Fibroblast of lung (primary cell): ENCODE results near the gene INTS1. TPM values are rescaled to one million over a fixed set of nuclear protein-coding genes. Genes with fewer than 3 reads are reported as not detected.

Source experiments
- DNase-seq, 2 donors: peaks; one replicate each; pipeline versions ENCODE4 v3.0.0 to v3.0.0-alpha.2; 2010; ENCODE audit warnings: low read depth in 2 of 2
- H2AFZ ChIP-seq: 2 replicates; pipeline ENCODE4 v1.5.1; 2012; ENCODE audit warnings: low read length, control low read depth, inconsistent platforms
- H3K27ac ChIP-seq: 2 replicates; pipeline ENCODE4 v1.5.1; 2011; ENCODE audit warnings: low read length, control low read depth; ENCODE audit not compliant: insufficient read depth
- H3K27me3 ChIP-seq: 2 replicates; pipeline ENCODE4 v1.5.1; 2011; ENCODE audit warnings: mild to moderate bottlenecking, low read length; ENCODE audit not compliant: control insufficient read depth, insufficient read depth
- H3K36me3 ChIP-seq: 2 replicates; pipeline ENCODE4 v1.5.1; 2011; ENCODE audit warnings: low read length; ENCODE audit not compliant: control insufficient read depth, insufficient read depth
- H3K4me1 ChIP-seq: 2 replicates; pipeline ENCODE4 v1.5.1; 2011; ENCODE audit warnings: low read length; ENCODE audit not compliant: control insufficient read depth, insufficient read depth; ENCODE audit errors: extremely low read depth
- H3K4me2 ChIP-seq: 2 replicates; pipeline ENCODE4 v1.5.1; 2011; ENCODE audit warnings: low read length, control low read depth; ENCODE audit not compliant: insufficient read depth; ENCODE audit errors: extremely low read depth
- H3K4me3 ChIP-seq, 4 experiments: fragments of 200-600 bp in 1 of 4; sonication (generic) in 1 of 4; replicated peaks in 1 of 4; 2 replicates each; pipeline ENCODE4 v1.5.1; 2011 to 2016; ENCODE audit warnings: low read length in 4 of 4, low read depth in 3 of 4, mild to moderate bottlenecking in 3 of 4, control low read depth in 2 of 4, inconsistent platforms in 1 of 4, mixed read lengths in 1 of 4; ENCODE audit not compliant: insufficient read depth in 1 of 4; ENCODE audit errors: control extremely low read depth in 1 of 4
- H3K79me2 ChIP-seq: 2 replicates; pipeline ENCODE4 v1.5.1; 2012; ENCODE audit warnings: mild to moderate bottlenecking, low read length, inconsistent platforms; ENCODE audit not compliant: control insufficient read depth, insufficient read depth
- H3K9ac ChIP-seq: 2 replicates; pipeline ENCODE4 v1.5.1; 2011; ENCODE audit warnings: mild to moderate bottlenecking, low read length, control low read depth; ENCODE audit not compliant: insufficient read depth
- H3K9me3 ChIP-seq: 2 replicates; pipeline ENCODE4 v1.5.1; 2012; ENCODE audit warnings: low read depth, low read length; ENCODE audit not compliant: control insufficient read depth, insufficient read depth
- H4K20me1 ChIP-seq: 2 replicates; pipeline ENCODE4 v1.5.1; 2011; ENCODE audit warnings: low read length; ENCODE audit not compliant: control insufficient read depth, insufficient read depth; ENCODE audit errors: extremely low read depth
- EZH2 ChIP-seq: IDR thresholded peaks from 2 replicates; pipeline ENCODE4 v1.5.1; 2012; ENCODE audit warnings: low read length, control low read depth, mild to moderate bottlenecking; ENCODE audit errors: missing control alignments
- polyA plus RNA-seq, 2 donors: library from polyadenylated mRNA; depleted of rRNA in 1 of 2; stranded (reverse) in 1 of 2; unstranded in 1 of 2; fragments of >200 nt; gene quantifications; 2 replicates each; pipeline ENCODE4 v1.2.1, GENCODE V29; 2011 to 2012; ENCODE audit warnings: missing spikeins in 1 of 2
- total RNA-seq: library from RNA; depleted of rRNA; stranded (reverse); fragments of >200 nt; gene quantifications from 2 replicates; pipeline ENCODE4 v1.2.1, GENCODE V29; 2014
- TF ChIP-seq, protein P1 (sequence below), 2 donors: IDR thresholded peaks in 1 of 2; conservative IDR thresholded peaks in 1 of 2; 1 replicate in 1 of 2; 2 replicates in 1 of 2; pipeline ENCODE4 v1.5.1; 2011 to 2012; ENCODE audit warnings: low read length in 2 of 2, control low read depth in 1 of 2, inconsistent platforms in 1 of 2, low read depth in 1 of 2, mild to moderate bottlenecking in 1 of 2

The INTS1 gene
- total and polyA plus RNA-seq, 2 donors (not counting 1 experiment from before 2014, with no cell fraction given), result 7.1 to 35.5 TPM

DNA sequence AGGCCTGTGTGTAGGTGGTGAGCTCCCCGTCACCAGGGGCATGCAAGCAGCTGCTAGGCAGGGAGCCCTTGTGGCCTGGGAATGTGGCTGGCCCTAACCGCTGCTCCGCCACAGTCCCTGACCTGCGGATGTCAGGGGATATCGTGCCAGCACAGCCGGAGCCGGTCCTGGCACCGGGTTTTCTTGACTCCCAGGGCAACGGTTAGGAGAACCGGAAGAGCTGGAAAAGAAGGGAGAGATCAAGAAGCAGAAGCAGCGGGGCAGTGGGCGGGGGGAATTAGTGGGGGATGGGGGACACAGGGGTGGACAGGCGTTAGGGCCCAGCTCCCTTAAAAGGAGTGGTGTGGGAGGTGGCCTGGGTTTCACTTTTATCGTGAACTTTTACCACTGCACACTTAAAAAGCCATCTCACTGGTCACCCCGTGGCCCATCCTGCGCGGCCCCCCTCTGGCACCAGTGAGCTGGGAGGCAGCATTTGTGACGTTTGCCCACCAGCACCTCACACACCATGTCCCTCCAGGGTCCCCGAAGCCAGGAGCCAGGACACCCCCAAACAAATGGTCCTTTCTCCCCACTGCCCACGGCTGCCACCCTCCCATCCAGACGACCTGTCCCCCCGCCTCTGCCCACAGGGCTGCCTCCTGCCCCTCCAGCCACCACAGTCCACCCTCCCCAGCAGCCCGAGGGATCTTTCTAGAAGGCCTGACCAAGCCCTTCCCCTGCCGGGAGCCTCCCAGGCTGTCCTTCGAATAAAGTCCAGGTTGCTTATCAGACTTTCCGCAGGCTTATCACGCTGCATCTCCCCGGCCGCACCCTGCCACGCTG is 43.2 kb downstream of the INTS1 start:
- TF ChIP-seq, protein P1, sequence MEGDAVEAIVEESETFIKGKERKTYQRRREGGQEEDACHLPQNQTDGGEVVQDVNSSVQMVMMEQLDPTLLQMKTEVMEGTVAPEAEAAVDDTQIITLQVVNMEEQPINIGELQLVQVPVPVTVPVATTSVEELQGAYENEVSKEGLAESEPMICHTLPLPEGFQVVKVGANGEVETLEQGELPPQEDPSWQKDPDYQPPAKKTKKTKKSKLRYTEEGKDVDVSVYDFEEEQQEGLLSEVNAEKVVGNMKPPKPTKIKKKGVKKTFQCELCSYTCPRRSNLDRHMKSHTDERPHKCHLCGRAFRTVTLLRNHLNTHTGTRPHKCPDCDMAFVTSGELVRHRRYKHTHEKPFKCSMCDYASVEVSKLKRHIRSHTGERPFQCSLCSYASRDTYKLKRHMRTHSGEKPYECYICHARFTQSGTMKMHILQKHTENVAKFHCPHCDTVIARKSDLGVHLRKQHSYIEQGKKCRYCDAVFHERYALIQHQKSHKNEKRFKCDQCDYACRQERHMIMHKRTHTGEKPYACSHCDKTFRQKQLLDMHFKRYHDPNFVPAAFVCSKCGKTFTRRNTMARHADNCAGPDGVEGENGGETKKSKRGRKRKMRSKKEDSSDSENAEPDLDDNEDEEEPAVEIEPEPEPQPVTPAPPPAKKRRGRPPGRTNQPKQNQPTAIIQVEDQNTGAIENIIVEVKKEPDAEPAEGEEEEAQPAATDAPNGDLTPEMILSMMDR (conservative IDR thresholded peaks at IDR 0.05 in 1 of 2, IDR thresholded peaks at IDR 0.05 in 1 of 2; ENCODE audit: low read depth in 1 of 2, low read length in 2 of 2), result no peak
- TF ChIP-seq EZH2, result no peak
- Histone ChIP-seq H2AFZ (peak overlapping the region; percentile 27), H3K79me2 (peaks cover 26% of the 10 kb centered on the region), H3K4me1 (peaks cover 15% of the 10 kb centered on the region), H3K4me2 (peak overlapping the region; percentile 63), H3K36me3 (no peaks in the 10 kb centered on the region), H3K9ac (peak overlapping the region; percentile 14), H3K9me3 (no peaks in the 10 kb centered on the region), H3K27me3 (no peaks in the 10 kb centered on the region), H3K27ac (peak overlapping the region; percentile 59), H3K4me3 (peak overlapping the region in 3 of 4 experiments; percentile 4 to 56 (median 6)), H4K20me1 (no peaks in the 10 kb centered on the region)
- DNase-seq, result peak; percentile 55 to 78

DNA sequence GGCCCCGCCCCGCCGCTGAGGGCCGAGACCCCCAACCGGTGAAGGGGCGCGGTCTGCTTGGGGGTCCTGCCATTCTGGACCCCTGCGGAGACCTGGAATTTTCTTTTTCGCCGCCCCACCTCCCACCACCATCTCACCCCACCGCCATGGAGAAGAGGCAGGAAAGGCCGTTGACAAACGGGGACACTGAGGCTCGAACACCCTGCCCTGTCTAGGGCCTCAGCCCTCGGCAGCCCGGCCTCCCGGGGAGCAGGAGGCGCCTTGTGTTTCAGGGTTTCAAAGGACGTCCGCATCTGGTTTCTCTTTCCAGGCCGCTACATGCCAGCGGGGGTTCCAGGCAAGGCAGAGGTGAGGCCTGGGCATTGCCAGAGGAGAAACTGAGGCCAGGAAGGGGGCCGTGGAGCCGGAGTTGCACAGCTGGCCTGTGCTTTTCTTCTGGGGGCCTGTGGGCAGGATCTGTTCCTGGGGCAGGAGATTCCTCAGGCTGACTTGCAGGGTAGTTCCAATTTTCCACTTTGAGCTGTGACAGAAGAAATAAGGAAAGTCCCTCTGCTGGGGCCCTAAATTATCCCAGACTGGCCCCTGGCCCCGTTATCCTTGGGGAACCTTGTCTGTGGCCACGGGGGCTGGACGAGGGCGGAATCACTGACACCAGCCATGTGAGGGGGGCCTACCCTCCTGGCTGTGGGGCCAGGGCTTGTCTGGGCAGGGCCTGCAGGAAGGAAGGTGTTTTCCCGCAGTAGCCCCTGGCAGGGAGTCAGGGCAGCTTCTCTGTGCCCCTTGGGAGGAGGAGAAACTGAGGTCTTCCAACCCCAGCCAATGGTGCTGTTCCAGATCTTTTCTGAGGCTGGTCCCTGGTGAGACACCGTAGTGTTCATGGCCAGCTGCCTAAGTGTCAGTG is 44.0 kb downstream of the INTS1 start:
- TF ChIP-seq, protein P1 (conservative IDR thresholded peaks at IDR 0.05 in 1 of 2, IDR thresholded peaks at IDR 0.05 in 1 of 2; ENCODE audit: low read depth in 1 of 2, low read length in 2 of 2), result no peak
- no peak for TF ChIP-seq EZH2
- Histone ChIP-seq H4K20me1 (no peaks in the 10 kb centered on the region), H3K9ac (peak overlapping the region; percentile 59), H3K27ac (peak overlapping the region; percentile 59), H3K79me2 (peaks cover 34% of the 10 kb centered on the region), H3K27me3 (no peaks in the 10 kb centered on the region), H3K4me3 (peak overlapping the region; percentile 27 to 56 (median 32)), H3K36me3 (no peaks in the 10 kb centered on the region), H3K4me2 (peak overlapping the region; percentile 77), H2AFZ (peak overlapping the region; percentile 54), H3K9me3 (no peaks in the 10 kb centered on the region), H3K4me1 (peaks cover 22% of the 10 kb centered on the region)
- peak in 1 of 2 donors; percentile 15 for DNase-seq

DNA sequence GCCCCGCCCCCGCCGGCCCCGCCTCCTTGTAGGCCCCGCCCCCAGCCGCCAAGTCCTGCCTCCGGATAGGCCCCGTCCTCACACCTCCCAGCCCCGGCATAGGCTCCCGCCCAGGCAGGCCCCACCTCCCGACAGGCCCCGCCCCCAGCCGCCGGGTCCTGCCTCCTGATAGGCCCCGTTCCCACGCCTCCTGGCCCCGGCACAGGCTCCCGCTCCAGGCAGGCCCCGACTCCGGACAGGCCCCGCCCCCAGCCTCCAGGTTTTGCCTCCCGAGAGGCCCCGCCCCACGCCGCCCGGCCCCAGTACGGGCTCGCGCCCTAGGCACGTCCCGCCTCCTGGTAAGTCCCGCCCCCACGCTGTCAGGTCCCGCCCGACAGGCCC is 44.7 kb downstream of the INTS1 start:
- no peaks in the 10 kb centered on the region for H3K36me3 ChIP-seq
- TF ChIP-seq, protein P1 (conservative IDR thresholded peaks at IDR 0.05 in 1 of 2, IDR thresholded peaks at IDR 0.05 in 1 of 2; ENCODE audit: low read depth in 1 of 2, low read length in 2 of 2), result no peak
- no peak for TF ChIP-seq EZH2

More for the DNA sequence above, 44.7 kb downstream of the INTS1 start:
- DNase-seq, result peak; percentile 97 to 99
- H3K4me1 ChIP-seq, result peaks cover 29% of the 10 kb centered on the region
- no peaks in the 10 kb centered on the region for H3K9me3 ChIP-seq
- H3K27ac ChIP-seq, result no peak overlapping the region
- H3K4me3 ChIP-seq, result peak overlapping the region in 2 of 4 experiments; percentile 78 to 94
- H2AFZ ChIP-seq, result no peak overlapping the region
- H3K9ac ChIP-seq, result peak overlapping the region; percentile 93
- no peaks in the 10 kb centered on the region for H4K20me1 ChIP-seq
- peaks cover 40% of the 10 kb centered on the region for H3K79me2 ChIP-seq
- no peak overlapping the region for H3K4me2 ChIP-seq
- H3K27me3 ChIP-seq, result no peaks in the 10 kb centered on the region
